Mucosa of stomach (tissue), 1 donor: Measurements from ENCODE around the gene MMP24OS.
"Not testable (repeated sequence)": the region's sequence is repeated elsewhere in the genome, so short reads cannot be mapped to it uniquely, and the experiment has no call there.

Experiments
- H3K27me3 ChIP-seq: one replicate; pipeline ENCODE4 v1.7.0; 2013; ENCODE audit warnings: mild to moderate bottlenecking, low read length; ENCODE audit not compliant: control insufficient read depth, insufficient read depth
- H3K36me3 ChIP-seq: one replicate; pipeline ENCODE4 v1.7.0; 2013; ENCODE audit warnings: low read length; ENCODE audit not compliant: control insufficient read depth, insufficient read depth
- H3K4me1 ChIP-seq: one replicate; pipeline ENCODE4 v1.7.0; 2013; ENCODE audit warnings: mild to moderate bottlenecking, low read length; ENCODE audit not compliant: control insufficient read depth, insufficient read depth
- H3K4me3 ChIP-seq: one replicate; pipeline ENCODE4 v1.7.0; 2013; ENCODE audit warnings: low read length
- H3K9ac ChIP-seq: one replicate; pipeline ENCODE4 v1.7.0; 2013; ENCODE audit warnings: mild to moderate bottlenecking, low read length, moderate library complexity
- H3K9me3 ChIP-seq: one replicate; pipeline ENCODE4 v1.7.0; 2013; ENCODE audit warnings: mild to moderate bottlenecking, low read length, moderate library complexity; ENCODE audit not compliant: control insufficient read depth
- donor health status: Pancreatic carcinoma.

MMP24OS gene

GRCh38 chr20:35262731-35263531, 15.0 kb downstream of the MMP24OS start:
- H3K27me3 ChIP-seq, H3K9me3 ChIP-seq, H3K36me3 ChIP-seq, H3K4me3 ChIP-seq, H3K9ac ChIP-seq: not testable (repeated sequence)
- H3K4me1 ChIP-seq = peaks cover 23% of the 10 kb centered on the region

DNA sequence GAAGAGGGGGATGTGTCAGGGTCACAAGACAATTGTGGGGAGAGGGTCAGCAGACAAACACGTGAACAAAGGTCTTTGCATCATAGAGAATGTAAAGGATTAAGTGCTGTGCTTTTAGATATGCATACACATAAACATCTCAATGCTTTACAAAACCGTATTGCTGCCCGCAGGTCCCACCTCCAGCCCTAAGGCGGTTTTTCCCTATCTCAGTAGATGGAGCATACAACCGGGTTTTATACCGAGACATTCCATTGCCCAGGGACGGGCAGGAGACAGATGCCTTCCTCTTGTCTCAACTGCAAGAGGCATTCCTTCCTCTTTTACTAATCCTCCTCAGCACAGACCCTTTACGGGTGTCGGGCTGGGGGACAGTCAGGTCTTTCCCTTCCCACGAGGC, 15.6 kb downstream of the MMP24OS start:
- not testable (repeated sequence) for H3K27me3 ChIP-seq, H3K9me3 ChIP-seq, H3K9ac ChIP-seq, H3K4me3 ChIP-seq, H3K36me3 ChIP-seq
- peaks cover 25% of the 10 kb centered on the region for H3K4me1 ChIP-seq

GRCh38 chr20:35260426-35260825, 17.5 kb downstream of the MMP24OS start:
- no peak overlapping the region for H3K4me3 ChIP-seq
- H3K9ac ChIP-seq = no peak overlapping the region
- peaks cover 26% of the 10 kb centered on the region for H3K4me1 ChIP-seq

DNA sequence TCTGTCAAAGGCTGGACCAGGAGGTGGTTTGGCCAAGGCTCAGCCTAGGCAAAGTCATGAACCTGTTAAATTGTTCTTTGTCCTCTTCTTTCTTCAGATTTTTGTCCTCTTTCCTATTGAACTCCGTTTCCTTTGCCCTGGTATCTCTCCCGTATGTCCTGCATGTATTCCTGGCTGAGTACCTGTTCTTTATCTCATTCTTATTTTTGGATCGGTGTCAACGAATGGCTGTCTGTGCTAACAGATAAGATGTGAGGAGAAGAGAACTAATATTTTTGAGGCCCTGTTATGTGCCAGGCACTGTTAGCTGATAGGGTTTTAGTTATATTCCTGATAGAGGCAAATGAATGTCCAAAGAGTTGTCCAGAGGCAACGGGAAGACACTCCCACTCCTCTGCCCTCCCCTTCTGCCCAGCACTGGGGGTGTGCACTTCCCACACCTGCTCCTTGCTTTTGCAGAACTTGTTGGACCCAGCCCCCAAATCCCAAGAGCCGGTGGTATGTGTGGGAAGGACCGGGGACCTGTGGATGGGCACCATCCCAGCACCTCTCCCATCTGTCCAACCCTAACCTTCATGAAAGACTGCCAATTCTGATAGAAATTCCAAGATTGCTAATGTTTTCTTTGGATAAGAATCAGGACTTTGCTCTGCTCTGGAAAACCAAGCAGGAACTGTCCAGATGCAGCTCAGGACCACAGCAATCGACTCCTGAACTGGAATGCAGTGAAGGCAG, 20.6 kb downstream of the MMP24OS start:
- Histone ChIP-seq H3K4me1 (peaks cover 23% of the 10 kb centered on the region), H3K9ac (no peak overlapping the region), H3K36me3 (no peaks in the 10 kb centered on the region), H3K27me3 (no peaks in the 10 kb centered on the region), H3K4me3 (no peak overlapping the region), H3K9me3 (no peaks in the 10 kb centered on the region)

More at GRCh38 chr20:35260426-35260825, 17.5 kb downstream of the MMP24OS start:
- Histone ChIP-seq H3K9me3 (no peaks in the 10 kb centered on the region), H3K27me3 (no peaks in the 10 kb centered on the region), H3K36me3 (no peaks in the 10 kb centered on the region)

- Histone ChIP-seq H3K27me3 (no peaks in the 10 kb centered on the region), H3K4me3 (no peak overlapping the region), H3K36me3 (no peaks in the 10 kb centered on the region), H3K9ac (no peak overlapping the region), H3K9me3 (no peaks in the 10 kb centered on the region), H3K4me1 (peaks cover 31% of the 10 kb centered on the region)
These were observed 23.4 kb downstream of the MMP24OS start for GRCh38 chr20:35254448-35254999.

DNA sequence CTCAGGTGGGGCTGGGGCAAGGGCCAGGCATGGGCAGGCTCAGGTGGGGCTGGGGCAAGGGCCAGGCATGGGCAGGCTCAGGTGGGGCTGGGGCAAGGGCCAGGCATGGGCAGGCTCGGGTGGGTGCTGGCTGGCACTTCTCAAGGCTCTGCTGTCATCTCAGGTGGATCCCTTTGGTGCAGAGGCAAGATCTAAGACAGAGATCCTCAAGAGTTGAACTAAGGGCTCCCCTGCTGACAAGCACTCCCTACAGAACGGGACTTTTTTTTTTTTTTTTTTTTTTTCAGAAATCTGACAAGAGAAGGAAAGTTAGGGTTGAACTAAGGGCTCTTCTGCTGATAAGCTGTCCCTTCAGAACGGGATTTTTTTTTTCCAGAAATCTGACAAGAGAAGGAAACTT, 24.9 kb downstream of the MMP24OS start:
- H3K9ac ChIP-seq = no peak overlapping the region
- no peak overlapping the region for H3K4me3 ChIP-seq
- peaks cover 28% of the 10 kb centered on the region for H3K4me1 ChIP-seq
- no peaks in the 10 kb centered on the region for H3K36me3 ChIP-seq
- no peaks in the 10 kb centered on the region for H3K9me3 ChIP-seq
- H3K27me3 ChIP-seq = no peaks in the 10 kb centered on the region

DNA sequence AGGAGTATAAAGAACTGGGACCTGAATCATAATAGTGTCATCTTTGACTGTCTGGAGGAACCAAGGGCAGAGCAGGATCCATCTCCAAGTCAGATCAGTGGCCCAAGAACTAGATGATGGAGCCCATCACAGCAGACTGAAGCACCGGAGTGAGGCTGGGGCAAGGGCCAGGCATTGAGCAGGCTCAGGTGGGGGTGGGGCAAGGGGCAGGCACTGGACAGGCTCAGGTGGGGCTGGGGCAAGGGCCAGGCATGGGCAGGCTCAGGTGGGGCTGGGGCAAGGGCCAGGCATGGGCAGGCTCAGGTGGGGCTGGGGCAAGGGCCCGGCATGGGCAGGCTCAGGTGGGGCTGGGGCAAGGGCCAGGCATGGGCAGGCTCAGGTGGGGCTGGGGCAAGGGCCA, 25.3 kb downstream of the MMP24OS start:
- H3K36me3 ChIP-seq, H3K9ac ChIP-seq, H3K4me3 ChIP-seq, H3K27me3 ChIP-seq, H3K9me3 ChIP-seq: not testable (repeated sequence)
- peaks cover 23% of the 10 kb centered on the region for H3K4me1 ChIP-seq

- Histone ChIP-seq H3K36me3 (no peaks in the 10 kb centered on the region), H3K4me3 (no peak overlapping the region), H3K4me1 (peaks cover 18% of the 10 kb centered on the region), H3K9ac (no peak overlapping the region), H3K9me3 (no peaks in the 10 kb centered on the region), H3K27me3 (no peaks in the 10 kb centered on the region)
These were observed 25.9 kb downstream of the MMP24OS start for GRCh38 chr20:35252037-35252461.

DNA sequence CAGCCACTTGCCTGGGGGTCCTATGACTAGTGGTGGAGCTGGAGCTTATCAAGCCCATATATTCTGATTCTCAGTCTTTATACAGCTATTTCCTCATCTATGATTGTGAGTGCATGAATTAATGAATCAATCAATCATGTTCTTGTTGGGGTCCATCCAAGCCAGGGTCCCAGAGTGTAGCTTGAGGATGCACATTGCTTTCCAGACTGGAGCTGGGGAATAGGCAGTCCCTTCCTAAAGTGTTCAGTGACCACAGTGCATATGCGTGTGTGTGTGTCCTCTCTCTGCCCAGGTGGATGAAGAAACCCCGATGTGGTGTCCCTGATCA, 26.3 kb downstream of the MMP24OS start:
- H3K4me3 ChIP-seq = no peak overlapping the region
- H3K27me3 ChIP-seq = no peaks in the 10 kb centered on the region
- H3K9me3 ChIP-seq = no peaks in the 10 kb centered on the region
- H3K36me3 ChIP-seq = no peaks in the 10 kb centered on the region
- no peak overlapping the region for H3K9ac ChIP-seq
- H3K4me1 ChIP-seq = peaks cover 18% of the 10 kb centered on the region

- Histone ChIP-seq H3K27me3 (no peaks in the 10 kb centered on the region), H3K9ac (no peak overlapping the region)
These were observed 29.1 kb downstream of the MMP24OS start for GRCh38 chr20:35248641-35249475.

DNA sequence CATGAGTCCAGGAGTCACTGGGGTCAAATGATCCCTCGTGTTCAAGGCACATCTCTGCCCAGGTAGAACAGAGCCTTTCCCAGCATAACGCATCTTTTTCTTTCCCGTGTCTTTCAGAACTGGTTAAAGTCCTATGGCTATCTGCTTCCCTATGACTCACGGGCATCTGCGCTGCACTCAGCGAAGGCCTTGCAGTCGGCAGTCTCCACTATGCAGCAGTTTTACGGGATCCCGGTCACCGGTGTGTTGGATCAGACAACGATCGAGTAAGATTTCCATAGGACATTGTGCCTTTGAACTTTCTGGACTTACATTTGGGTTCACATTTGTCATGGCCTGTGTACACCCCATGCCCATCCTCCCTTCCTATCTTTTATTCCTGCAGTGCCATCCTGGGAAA, 31.2 kb downstream of the MMP24OS start:
- Histone ChIP-seq H3K9me3 (no peaks in the 10 kb centered on the region), H3K9ac (no peak overlapping the region), H3K36me3 (no peaks in the 10 kb centered on the region), H3K4me3 (no peak overlapping the region), H3K27me3 (no peaks in the 10 kb centered on the region), H3K4me1 (peaks cover 2% of the 10 kb centered on the region)

More at GRCh38 chr20:35248641-35249475, 29.1 kb downstream of the MMP24OS start:
- H3K36me3 ChIP-seq = no peaks in the 10 kb centered on the region
- peaks cover 18% of the 10 kb centered on the region for H3K4me1 ChIP-seq
- H3K9me3 ChIP-seq = no peaks in the 10 kb centered on the region
- no peak overlapping the region for H3K4me3 ChIP-seq

GRCh38 chr20:35243986-35244385, 33.9 kb downstream of the MMP24OS start:
- H3K4me3 ChIP-seq = no peak overlapping the region
- H3K9ac ChIP-seq = no peak overlapping the region
- H3K9me3 ChIP-seq = no peaks in the 10 kb centered on the region
- no peaks in the 10 kb centered on the region for H3K36me3 ChIP-seq
- H3K4me1 ChIP-seq = no peaks in the 10 kb centered on the region
- H3K27me3 ChIP-seq = no peaks in the 10 kb centered on the region
